Esophagus (tissue), 2 donors: Measurements from ENCODE around the gene PASK. TPM values are rescaled to one million over a fixed set of nuclear protein-coding genes. Genes with fewer than 3 reads are reported as not detected.

ENCODE experiments used
- H3K27ac ChIP-seq, 2 donors: one replicate each; pipeline ENCODE4 v1.5.1; 2013; ENCODE audit warnings: low read depth in 2 of 2, mild to moderate bottlenecking in 2 of 2, inconsistent platforms in 1 of 2, low read length in 1 of 2, moderate library complexity in 1 of 2
- H3K27me3 ChIP-seq, 2 donors: one replicate each; pipeline ENCODE4 v1.6.1; 2013; ENCODE audit warnings: low read length in 2 of 2, control low read depth in 1 of 2, mild to moderate bottlenecking in 1 of 2; ENCODE audit not compliant: insufficient read depth in 2 of 2, control insufficient read depth in 1 of 2
- H3K36me3 ChIP-seq, 2 donors: one replicate each; pipeline ENCODE4 v1.6.1; 2013; ENCODE audit warnings: low read length in 1 of 2; ENCODE audit not compliant: control insufficient read depth in 2 of 2, insufficient read depth in 2 of 2
- H3K4me1 ChIP-seq, 2 donors: one replicate each; pipeline ENCODE4 v1.6.1; 2013; ENCODE audit warnings: low read length in 1 of 2; ENCODE audit not compliant: control insufficient read depth in 2 of 2, insufficient read depth in 2 of 2
- H3K4me3 ChIP-seq, 2 donors: one replicate each; pipeline ENCODE4 v1.5.1; 2013; ENCODE audit warnings: low read length in 2 of 2, mild to moderate bottlenecking in 2 of 2, low read depth in 1 of 2, moderate library complexity in 1 of 2
- H3K9me3 ChIP-seq, 2 donors: one replicate each; pipeline ENCODE4 v1.6.1; 2013; ENCODE audit warnings: mild to moderate bottlenecking in 2 of 2, low read depth in 1 of 2, low read length in 1 of 2, moderate library complexity in 1 of 2; ENCODE audit not compliant: control insufficient read depth in 2 of 2, insufficient read depth in 1 of 2
- WGBS, 2 donors: extraction: QIAGEN DNeasy Blood & Tissue Kit; methylation state at CpG; one replicate each; pipeline ENCODE4 v1.1.7; 2013; 5-methylcytosine and 5-hydroxymethylcytosine counted together
- polyA plus RNA-seq, 2 donors: library from polyadenylated mRNA; stranded (reverse); fragments of 200-250 nt; gene quantifications; one replicate each; pipeline ENCODE4 v1.2.3, GENCODE V29; 2013
- donor health status: healthy with polysubstance abuse.
- donor health status: Bipolar disorder and iron deficiency.

Gene PASK
- polyA plus RNA-seq, 2 donors = 4.9 to 7.8 TPM

DNA sequence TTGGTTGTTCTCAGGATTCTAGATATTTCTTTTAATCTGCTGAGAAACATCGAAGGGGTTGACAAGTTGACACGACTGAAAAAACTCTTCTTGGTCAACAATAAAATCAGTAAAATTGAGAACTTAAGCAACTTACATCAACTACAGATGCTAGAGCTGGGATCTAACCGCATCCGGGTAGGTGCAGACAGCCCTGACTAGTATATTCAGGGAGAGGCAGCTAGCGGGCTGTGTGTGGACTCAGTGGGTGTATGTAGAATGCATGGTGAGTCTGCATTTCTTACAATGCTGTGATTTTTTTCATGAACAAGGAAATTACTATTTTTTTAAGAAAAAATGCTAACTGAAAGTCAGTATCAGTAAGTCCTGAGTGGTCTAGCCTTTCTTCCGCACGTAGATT lies 11.0 kb upstream of the PASK start:
- Histone ChIP-seq H3K27ac (no peak overlapping the region), H3K4me3 (no peak overlapping the region), H3K36me3 (peaks cover 20 to 25% of the 10 kb centered on the region in 2 donors), H3K9me3 (no peaks in the 10 kb centered on the region), H3K4me1 (no peaks in the 10 kb centered on the region), H3K27me3 (no peaks in the 10 kb centered on the region)
- 96 to 98% methylated on average over 7 of the region's 7 CpGs for WGBS, 2 donors

DNA sequence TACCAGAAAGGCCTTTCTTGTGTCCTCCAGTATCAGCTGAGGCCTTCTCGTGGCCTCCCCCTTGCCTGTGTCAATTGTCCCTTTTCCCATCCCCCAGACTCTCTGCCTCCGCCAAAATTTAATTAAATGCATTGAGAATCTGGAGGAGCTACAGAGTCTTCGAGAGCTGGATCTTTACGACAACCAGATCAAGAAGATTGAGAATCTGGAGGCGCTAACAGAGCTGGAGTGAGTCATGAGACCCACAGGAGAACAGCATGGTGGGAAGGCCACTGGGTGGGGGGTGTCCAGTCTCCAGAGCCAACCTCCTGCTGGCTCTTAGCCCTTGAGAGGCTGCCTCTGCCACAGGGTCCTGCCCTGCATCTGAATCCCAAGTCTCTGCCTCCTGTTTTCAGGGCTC lies 9.8 kb upstream of the PASK start:
- Histone ChIP-seq H3K4me1 (no peaks in the 10 kb centered on the region), H3K27ac (no peak overlapping the region), H3K9me3 (no peaks in the 10 kb centered on the region), H3K27me3 (no peaks in the 10 kb centered on the region), H3K4me3 (no peak overlapping the region), H3K36me3 (peaks cover 20 to 25% of the 10 kb centered on the region in 2 donors)
- WGBS, 2 donors = 95 to 97% methylated on average over 5 of the region's 5 CpGs

- H3K36me3 ChIP-seq = peaks cover 20 to 23% of the 10 kb centered on the region in 2 donors
- WGBS, 2 donors = 85 to 88% methylated on average over 8 of the region's 8 CpGs
- no peaks in the 10 kb centered on the region for H3K4me1 ChIP-seq
- no peak overlapping the region for H3K4me3 ChIP-seq
- H3K9me3 ChIP-seq = no peaks in the 10 kb centered on the region
- H3K27ac ChIP-seq = no peak overlapping the region
- H3K27me3 ChIP-seq = no peaks in the 10 kb centered on the region
Observed at GRCh38 chr2:241158546-241158900, 9.3 kb upstream of the PASK start.

DNA sequence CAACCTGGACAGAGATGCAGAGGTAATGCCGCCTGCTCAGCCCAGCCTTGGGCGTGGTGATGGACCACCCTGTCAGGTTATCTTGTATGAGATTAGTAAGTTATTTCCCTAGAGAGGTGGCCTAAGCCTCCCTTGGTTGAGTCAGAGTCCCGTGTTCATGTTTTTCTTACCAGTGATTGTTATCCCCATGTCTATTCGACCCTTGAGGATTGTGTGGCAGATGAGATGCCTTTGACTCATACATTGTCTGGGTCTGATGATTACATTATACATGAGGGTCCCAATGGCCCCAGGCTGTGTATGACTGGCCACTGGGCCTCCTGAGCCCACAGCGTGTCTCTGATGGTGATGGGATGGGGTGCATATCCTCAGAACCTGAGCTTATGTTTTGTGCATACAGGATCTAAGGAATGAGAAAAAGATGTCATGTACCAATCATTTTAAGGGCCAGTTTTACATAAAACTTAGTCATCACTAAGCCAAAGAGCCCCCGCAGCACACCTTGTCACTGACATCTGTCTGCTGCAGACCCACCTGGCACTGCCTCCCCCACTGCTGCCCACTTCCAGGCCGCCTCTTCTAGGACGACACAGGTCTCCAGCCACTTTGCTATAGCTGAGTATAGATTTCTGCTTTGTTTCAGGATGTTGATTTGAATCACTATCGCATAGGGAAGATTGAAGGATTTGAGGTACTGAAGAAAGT lies 8.7 kb upstream of the PASK start:
- 93 to 95% methylated on average over 9 of the region's 9 CpGs for WGBS, 2 donors
- no peaks in the 10 kb centered on the region for H3K4me1 ChIP-seq
- H3K9me3 ChIP-seq = no peaks in the 10 kb centered on the region
- H3K27me3 ChIP-seq = no peaks in the 10 kb centered on the region
- H3K27ac ChIP-seq = no peak overlapping the region
- H3K36me3 ChIP-seq = peaks cover 17 to 27% of the 10 kb centered on the region in 2 donors
- no peak overlapping the region for H3K4me3 ChIP-seq

DNA sequence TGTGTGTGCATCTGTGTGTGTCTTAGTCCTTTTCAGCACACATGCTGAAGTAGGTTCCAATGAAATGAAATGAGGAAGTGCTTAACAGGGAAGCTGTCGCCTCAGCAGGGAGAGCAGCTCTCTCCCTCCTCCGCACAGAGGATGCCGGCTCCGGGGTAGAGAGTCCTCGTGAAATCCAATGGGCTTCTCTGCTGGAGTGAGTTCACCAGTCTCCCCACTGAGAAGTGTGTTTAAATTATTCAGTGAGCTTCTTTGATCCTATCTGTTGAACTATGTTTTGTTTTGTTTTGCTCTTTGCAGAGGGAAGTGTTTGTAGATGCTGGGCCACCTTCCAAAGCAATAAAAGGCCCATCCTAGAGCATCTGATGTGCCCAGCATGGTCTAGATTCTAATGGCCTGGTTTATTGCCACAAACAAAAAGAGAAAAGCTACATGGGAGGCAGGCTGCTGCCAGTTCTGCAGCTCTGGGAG lies 7.7 kb upstream of the PASK start:
- Histone ChIP-seq H3K27ac (no peak overlapping the region), H3K36me3 (peaks cover 15 to 27% of the 10 kb centered on the region in 2 donors), H3K27me3 (no peaks in the 10 kb centered on the region), H3K4me3 (no peak overlapping the region), H3K4me1 (no peaks in the 10 kb centered on the region), H3K9me3 (no peaks in the 10 kb centered on the region)
- WGBS, 2 donors = 71 to 74% methylated on average over 5 of the region's 5 CpGs

- 67% methylated on average over 1 of the region's 1 CpG for WGBS, 2 donors
- no peaks in the 10 kb centered on the region for H3K27me3 ChIP-seq
- H3K36me3 ChIP-seq = peaks cover 15 to 27% of the 10 kb centered on the region in 2 donors
- no peak overlapping the region for H3K27ac ChIP-seq
- H3K4me3 ChIP-seq = no peak overlapping the region
- peaks cover 0 to 6% of the 10 kb centered on the region in 2 donors for H3K4me1 ChIP-seq
- H3K9me3 ChIP-seq = no peaks in the 10 kb centered on the region
Observed at GRCh38 chr2:241155936-241156335, 6.7 kb upstream of the PASK start.

DNA sequence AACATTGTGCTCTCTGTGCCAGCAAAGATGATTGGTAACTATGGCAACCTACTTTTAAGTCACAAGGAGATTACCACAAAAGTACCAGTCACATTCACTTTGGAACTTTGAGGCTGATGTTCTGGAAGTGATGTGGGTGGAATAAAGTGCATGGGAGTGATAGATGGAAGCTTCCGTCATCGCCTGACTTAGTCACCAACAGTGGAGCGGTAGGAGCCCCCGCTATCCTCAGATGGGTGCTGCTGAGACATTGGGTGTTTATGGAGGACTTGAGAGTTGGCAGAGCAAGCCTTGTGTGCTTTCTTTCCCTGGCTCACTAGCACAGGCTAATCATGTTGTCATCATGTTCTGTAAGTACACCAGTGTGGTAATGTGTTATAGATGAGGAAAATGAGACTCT lies 5.6 kb upstream of the PASK start:
- Histone ChIP-seq H3K4me1 (peaks cover 0 to 6% of the 10 kb centered on the region in 2 donors), H3K27me3 (no peaks in the 10 kb centered on the region), H3K9me3 (no peaks in the 10 kb centered on the region), H3K27ac (no peak overlapping the region), H3K4me3 (no peak overlapping the region), H3K36me3 (peaks cover 15 to 25% of the 10 kb centered on the region in 2 donors)
- whole genome bisulfite sequencing, 2 donors = 88 to 91% methylated on average over 4 of the region's 4 CpGs

DNA sequence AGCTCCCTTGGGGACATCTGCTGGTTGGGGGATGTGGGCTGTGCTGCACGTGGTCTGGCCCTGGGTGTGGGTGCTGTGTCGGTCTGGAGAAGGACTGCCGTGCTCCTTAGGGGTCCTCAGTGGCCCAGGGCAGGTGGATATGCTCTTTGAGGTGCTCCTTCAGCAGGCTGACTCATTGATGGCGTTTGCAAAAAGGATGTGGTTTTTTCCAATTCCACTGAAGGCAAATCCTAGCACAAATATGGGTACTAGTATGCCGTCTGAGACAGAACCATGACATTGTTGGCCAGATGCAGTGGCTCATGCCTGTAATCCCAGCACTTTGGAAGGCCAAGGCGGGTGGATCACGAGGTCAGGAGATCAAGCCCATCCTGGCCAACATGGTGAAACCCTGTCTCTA lies 4.3 kb upstream of the PASK start:
- Histone ChIP-seq H3K4me3 (no peak overlapping the region), H3K27ac (no peak overlapping the region), H3K4me1 (peaks cover 0 to 9% of the 10 kb centered on the region in 2 donors), H3K27me3 (no peaks in the 10 kb centered on the region), H3K9me3 (no peaks in the 10 kb centered on the region), H3K36me3 (peaks cover 8 to 21% of the 10 kb centered on the region in 2 donors)
- 86% methylated on average over 7 of the region's 7 CpGs for WGBS, 2 donors

DNA sequence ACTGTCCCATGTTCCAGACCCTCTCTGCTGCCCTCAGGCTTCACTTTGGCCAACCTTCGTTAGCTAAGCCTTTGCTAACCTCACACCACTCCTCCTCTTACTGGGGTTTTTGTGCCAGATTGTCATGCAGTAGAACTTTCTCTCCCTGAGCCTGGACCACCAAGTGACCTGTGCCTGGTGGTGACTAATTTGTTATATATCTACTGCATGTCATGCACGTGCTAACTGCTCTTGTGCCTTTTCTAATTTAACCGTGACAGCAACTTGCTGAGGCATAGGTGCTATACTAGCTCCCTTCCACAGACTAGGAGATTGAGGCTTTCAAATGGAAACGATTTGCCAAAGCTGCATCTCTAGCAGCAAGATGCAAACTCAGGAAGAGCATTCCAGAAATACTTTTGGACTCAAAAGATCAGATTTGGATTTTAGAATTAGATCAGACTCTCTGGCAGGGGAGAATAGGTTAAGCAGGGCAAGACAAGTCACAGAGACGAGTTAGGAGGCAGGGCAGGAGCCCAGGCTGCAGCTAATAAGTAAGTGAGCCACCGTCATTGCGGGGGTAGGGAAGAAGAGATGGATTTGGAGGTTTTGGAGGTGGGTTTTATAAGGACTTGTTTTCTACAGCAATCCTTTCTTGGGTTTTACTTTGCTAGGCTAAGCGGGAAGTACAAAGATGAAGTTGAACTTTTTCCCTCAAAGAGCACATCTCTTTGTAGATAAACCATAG lies 2.8 kb upstream of the PASK start:
- no peak overlapping the region for H3K4me3 ChIP-seq
- peaks cover 0 to 12% of the 10 kb centered on the region in 2 donors for H3K36me3 ChIP-seq
- no peaks in the 10 kb centered on the region for H3K9me3 ChIP-seq
- H3K4me1 ChIP-seq = peaks cover 0 to 9% of the 10 kb centered on the region in 2 donors
- H3K27ac ChIP-seq = no peak overlapping the region
- H3K27me3 ChIP-seq = no peaks in the 10 kb centered on the region
- 71 to 75% methylated on average over 8 of the region's 8 CpGs for WGBS, 2 donors
